HepG2 (cell line): Measurements from ENCODE around the gene NXPH4. TPM values are rescaled to one million over a fixed set of nuclear protein-coding genes. Genes with fewer than 3 reads are reported as not detected.

Experiments
- ATRX ChIP-seq: sonication (generic); formaldehyde crosslinking; IDR thresholded peaks from 2 replicates; pipeline ENCODE4 v1.4.0; 2020; ENCODE audit warnings: missing genetic modification reagents, borderline replicate concordance
- CAMTA2 ChIP-seq: sonication (generic); formaldehyde crosslinking; IDR thresholded peaks from 2 replicates; pipeline ENCODE4 v1.4.0; 2020; ENCODE audit warnings: mild to moderate bottlenecking, missing genetic modification reagents, borderline replicate concordance
- EED ChIP-seq: sonication (generic); formaldehyde crosslinking; IDR thresholded peaks from 2 replicates; pipeline ENCODE4 v1.5.0; 2020; ENCODE audit warnings: mild to moderate bottlenecking, missing genetic modification reagents
- ELF3 ChIP-seq: IDR thresholded peaks from 2 replicates; pipeline ENCODE4 v1.6.1; 2016; ENCODE audit warnings: missing genetic modification reagents, missing compliant biosample characterization
- GLMP ChIP-seq: sonication (generic); formaldehyde crosslinking; IDR thresholded peaks from 2 replicates; pipeline ENCODE4 v1.9.0; 2021; ENCODE audit warnings: missing genetic modification reagents, mild to moderate bottlenecking, borderline replicate concordance
- MYC ChIP-seq: sonication (generic); formaldehyde crosslinking; IDR thresholded peaks from 2 replicates; pipeline ENCODE4 v1.9.0; 2021; ENCODE audit warnings: missing genetic modification reagents, borderline replicate concordance
- PLRG1 ChIP-seq: fragments of 450-650 bp; conservative IDR thresholded peaks from 2 replicates; pipeline ENCODE4 v1.6.1; 2016
- PLSCR1 ChIP-seq: sonication (generic); formaldehyde crosslinking; IDR thresholded peaks from 2 replicates; pipeline ENCODE4 v1.5.0; 2020; ENCODE audit warnings: missing genetic modification reagents, mild to moderate bottlenecking, borderline replicate concordance
- POLR2AphosphoS2 ChIP-seq: IDR thresholded peaks from 2 replicates; pipeline ENCODE4 v1.6.1; 2011; ENCODE audit warnings: low read depth, low read length, improper control_type of control experiment
- RAD21 ChIP-seq: fragments of 450-650 bp; formaldehyde crosslinking; IDR thresholded peaks from 2 replicates; pipeline ENCODE4 v1.5.0; 2020; ENCODE audit warnings: mild to moderate bottlenecking
- TEAD3 ChIP-seq: optimal IDR thresholded peaks from 2 replicates; pipeline ENCODE3; 2016; ENCODE audit warnings: borderline replicate concordance
- XRCC5 ChIP-seq: fragments of 200-400 bp; formaldehyde crosslinking; optimal IDR thresholded peaks from 2 replicates; pipeline ENCODE3; 2017; ENCODE audit warnings: mild to moderate bottlenecking, low read length
- ZBTB44 ChIP-seq: sonication (generic); formaldehyde crosslinking; IDR thresholded peaks from 2 replicates; pipeline ENCODE4 v1.4.0; 2020; ENCODE audit warnings: missing genetic modification reagents
- ZBTB49 ChIP-seq: sonication (generic); formaldehyde crosslinking; IDR thresholded peaks from 2 replicates; pipeline ENCODE4 v1.4.0; 2020; ENCODE audit warnings: missing genetic modification reagents, borderline replicate concordance
- ZMYM3 ChIP-seq: sonication (generic); formaldehyde crosslinking; IDR thresholded peaks from 2 replicates; pipeline ENCODE4 v1.5.1; 2020; ENCODE audit warnings: mild to moderate bottlenecking, missing genetic modification reagents
- ZNF282 ChIP-seq: fragments of 450-650 bp; IDR thresholded peaks from 2 replicates; pipeline ENCODE4 v1.6.1; 2018; ENCODE audit not compliant: partially characterized antibody
- ZNF569 ChIP-seq: sonication (generic); formaldehyde crosslinking; IDR thresholded peaks from 2 replicates; pipeline ENCODE4 v1.5.0; 2020; ENCODE audit warnings: mild to moderate bottlenecking, missing genetic modification reagents, moderate library complexity, borderline replicate concordance
- ZNF607 ChIP-seq: sonication (generic); formaldehyde crosslinking; IDR thresholded peaks from 2 replicates; pipeline ENCODE4 v1.5.1; 2020; ENCODE audit warnings: missing genetic modification reagents, mild to moderate bottlenecking, borderline replicate concordance
- ZNF614 ChIP-seq: IDR thresholded peaks from 2 replicates; pipeline ENCODE4 v1.6.1; 2018; ENCODE audit warnings: missing biosample characterization, missing genetic modification reagents, inconsistent platforms, borderline replicate concordance
- ZNF775 ChIP-seq: sonication (generic); formaldehyde crosslinking; IDR thresholded peaks from 2 replicates; pipeline ENCODE4 v1.4.0; 2020; ENCODE audit warnings: missing genetic modification reagents, mild to moderate bottlenecking, moderate library complexity, borderline replicate concordance
- ZNF790 ChIP-seq: sonication (generic); formaldehyde crosslinking; IDR thresholded peaks from 2 replicates; pipeline ENCODE4 v1.8.0; 2022; ENCODE audit warnings: missing genetic modification reagents, mild to moderate bottlenecking, borderline replicate concordance
- ZNF879 ChIP-seq: sonication (generic); formaldehyde crosslinking; IDR thresholded peaks from 2 replicates; pipeline ENCODE4 v1.8.1; 2023; ENCODE audit warnings: missing genetic modification reagents
- ZSCAN31 ChIP-seq: sonication (generic); formaldehyde crosslinking; IDR thresholded peaks from 2 replicates; pipeline ENCODE4 v1.5.0; 2020; ENCODE audit warnings: low read depth, mild to moderate bottlenecking, missing genetic modification reagents
- polyA plus RNA-seq, 8 experiments: library from polyadenylated mRNA; depleted of rRNA in 3 of 8; stranded (reverse) in 7 of 8; unstranded in 1 of 8; fragments of >200 nt; fragmentation: Illumina TruSeq in 4 of 8; extraction: Trizol in 4 of 8; gene quantifications; 2 replicates each; pipeline versions ENCODE4 v1.2.1 to v1.2.3, GENCODE V29; 2011 to 2016; ENCODE audit warnings: low read depth in 4 of 8, missing spikeins in 1 of 8, mixed read lengths in 1 of 8; ENCODE audit not compliant: insufficient read depth in 1 of 8
- total RNA-seq, 5 experiments: library from RNA; depleted of rRNA; stranded (reverse); fragments of >200 nt; fragmentation: Illumina TruSeq; extraction: Trizol; gene quantifications; 2 replicates each; pipeline ENCODE4 v1.2.3, GENCODE V29; 2016; ENCODE audit warnings: low read depth in 1 of 5
- TF ChIP-seq, protein P1 (sequence below): sonication (generic); formaldehyde crosslinking; conservative IDR thresholded peaks from 2 replicates; pipeline ENCODE4 v1.4.0; 2020; ENCODE audit warnings: missing genetic modification reagents

NXPH4 gene
- total and polyA plus RNA-seq, 2 of the 13 experiments (the other 11 are each of a cell fraction or from before 2014, with no cell fraction given): 0.13 TPM; not detected in 1

DNA sequence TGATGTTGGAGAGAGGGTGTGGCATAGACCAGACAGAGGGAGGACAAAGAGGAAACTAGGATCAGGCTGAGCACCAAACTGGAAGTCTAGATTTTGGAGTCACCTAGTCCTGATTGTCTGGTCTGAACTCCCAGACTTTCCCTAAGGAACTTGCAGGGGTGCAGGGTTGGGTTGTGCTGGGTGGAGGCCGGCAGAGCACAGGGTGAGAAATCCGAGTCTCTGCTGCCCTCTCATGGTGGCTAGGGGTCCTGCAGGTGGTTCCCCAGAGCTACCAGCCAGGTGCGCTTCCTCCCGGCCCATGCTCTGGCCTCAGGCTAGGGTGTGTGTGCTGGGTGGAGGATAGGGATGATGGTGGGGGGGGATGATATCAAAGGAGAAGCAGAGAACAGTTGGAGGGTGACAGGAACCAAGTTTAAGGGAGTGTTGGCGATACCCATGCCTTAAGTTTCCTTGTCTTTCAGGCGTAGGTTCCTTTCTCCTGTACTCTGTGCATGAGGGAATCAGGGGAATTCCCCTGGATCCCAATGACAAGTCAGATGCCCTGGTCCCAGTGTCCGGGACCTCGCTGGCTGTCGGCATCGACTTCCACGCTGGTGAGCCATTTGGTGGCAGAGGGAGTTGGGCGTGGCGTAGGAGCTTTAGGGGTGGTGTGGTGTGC, 33.5 kb upstream of the NXPH4 start (continued):
- TF ChIP-seq ZBTB44 (CRISPR knock-in tag) (no peak), ZBTB49 (CRISPR knock-in tag) (no peak), CAMTA2 (CRISPR knock-in tag) (no peak), ZMYM3 (CRISPR knock-in tag) (no peak), MYC (CRISPR knock-in tag) (no peak), RAD21 (CRISPR knock-in tag) (peak; percentile 90), XRCC5 (peak; percentile 65), ZNF790 (CRISPR knock-in tag) (no peak), PLSCR1 (CRISPR knock-in tag) (no peak), GLMP (CRISPR knock-in tag) (no peak), ATRX (no peak), POLR2AphosphoS2 (no peak), EED (no peak), TEAD3 (CRISPR knock-in tag) (no peak), PLRG1 (no peak), ZNF607 (CRISPR knock-in tag) (no peak), ZNF879 (no peak), ZNF569 (CRISPR knock-in tag) (no peak), ZNF282 (no peak), ELF3 (no peak), ZSCAN31 (CRISPR knock-in tag) (no peak), ZNF775 (CRISPR knock-in tag) (no peak), ZNF614 (CRISPR knock-in tag) (no peak)
- TF ChIP-seq, protein P1, sequence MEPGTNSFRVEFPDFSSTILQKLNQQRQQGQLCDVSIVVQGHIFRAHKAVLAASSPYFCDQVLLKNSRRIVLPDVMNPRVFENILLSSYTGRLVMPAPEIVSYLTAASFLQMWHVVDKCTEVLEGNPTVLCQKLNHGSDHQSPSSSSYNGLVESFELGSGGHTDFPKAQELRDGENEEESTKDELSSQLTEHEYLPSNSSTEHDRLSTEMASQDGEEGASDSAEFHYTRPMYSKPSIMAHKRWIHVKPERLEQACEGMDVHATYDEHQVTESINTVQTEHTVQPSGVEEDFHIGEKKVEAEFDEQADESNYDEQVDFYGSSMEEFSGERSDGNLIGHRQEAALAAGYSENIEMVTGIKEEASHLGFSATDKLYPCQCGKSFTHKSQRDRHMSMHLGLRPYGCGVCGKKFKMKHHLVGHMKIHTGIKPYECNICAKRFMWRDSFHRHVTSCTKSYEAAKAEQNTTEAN: no peak
